Measurements from ENCODE around the gene NOSTRIN. TPM values are rescaled to one million over a fixed set of nuclear protein-coding genes. Genes with fewer than 3 reads are reported as not detected.

The NOSTRIN gene
- total RNA-seq, 2 donors from 2014 or later = not detected

DNA sequence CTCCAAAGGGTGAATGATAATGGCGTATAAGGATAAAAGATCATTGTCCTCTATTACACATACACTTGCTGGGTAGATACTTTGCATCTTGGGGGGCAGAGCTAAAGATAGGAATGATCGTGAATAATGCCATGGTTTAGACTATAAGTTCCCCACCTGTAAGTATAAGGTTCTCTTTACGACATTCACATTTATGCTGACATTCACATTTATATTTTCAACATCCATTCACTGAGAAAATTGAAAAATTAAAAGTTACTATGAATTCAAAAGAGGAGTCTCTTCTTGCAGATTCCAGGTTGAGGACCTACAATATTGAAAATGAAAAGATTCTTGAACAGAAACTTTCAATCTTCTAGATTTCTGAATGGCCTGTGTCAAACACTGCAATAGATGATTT is 89.9 kb downstream of the NOSTRIN start:
- Mint-ChIP-seq H3K27me3 (peaks cover 16 to 29% of the 10 kb centered on the region in 2 donors), H3K36me3 (no peaks in the 10 kb centered on the region), H3K4me3 (no peak overlapping the region), H3K9me3 (no peaks in the 10 kb centered on the region), H3K27ac (no peak overlapping the region), H3K4me1 (ENCODE audit: low read depth in 2 of 2) (peaks cover 7 to 17% of the 10 kb centered on the region in 2 donors)
- no peak for DNase-seq (ENCODE audit: low spot score)
- no peak for ATAC-seq

DNA sequence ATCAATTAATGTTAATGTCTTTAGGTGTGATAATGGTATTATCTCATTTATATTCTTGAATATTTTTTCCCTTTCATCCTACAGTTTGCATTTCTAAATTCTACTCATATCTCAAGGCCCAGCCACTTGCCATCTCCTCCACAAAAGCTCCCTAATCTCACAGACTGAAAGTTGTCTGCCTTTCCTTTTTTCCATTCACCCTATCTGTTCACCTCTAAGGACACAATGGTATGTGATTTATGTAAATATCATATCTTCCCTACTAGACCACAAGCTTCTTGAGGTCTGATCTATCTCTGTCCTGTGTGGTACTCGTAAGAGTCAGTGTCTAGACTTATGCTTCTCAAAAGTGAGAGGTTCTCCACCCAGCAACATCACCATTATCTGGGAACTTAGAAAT is 91.7 kb downstream of the NOSTRIN start:
- Mint-ChIP-seq H3K27ac (no peak overlapping the region), H3K9me3 (no peaks in the 10 kb centered on the region), H3K4me1 (ENCODE audit: low read depth in 2 of 2) (peaks cover 7 to 17% of the 10 kb centered on the region in 2 donors), H3K27me3 (peaks cover 18 to 29% of the 10 kb centered on the region in 2 donors), H3K36me3 (no peaks in the 10 kb centered on the region), H3K4me3 (no peak overlapping the region)
- no peak for ATAC-seq
- DNase-seq (ENCODE audit: low spot score) = no peak

DNA sequence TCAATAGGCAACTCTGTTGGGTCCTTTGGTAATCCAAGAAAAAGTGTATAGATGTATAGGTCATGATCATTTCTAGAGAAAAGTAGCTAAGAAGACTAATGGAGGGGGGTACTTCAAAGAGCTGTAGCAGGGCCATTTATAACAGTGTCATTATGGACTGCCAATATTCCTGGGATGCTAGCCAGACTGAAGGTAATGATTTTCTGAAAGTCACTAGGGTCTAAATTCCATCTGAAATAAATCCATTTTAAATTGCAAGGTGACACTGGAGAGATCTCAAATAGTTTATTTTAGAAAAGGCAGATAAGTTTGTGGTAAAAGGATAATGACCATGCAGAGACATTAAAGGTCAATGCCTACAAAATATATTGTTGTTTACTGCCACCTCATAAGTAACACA is 92.3 kb downstream of the NOSTRIN start:
- peaks cover 21 to 29% of the 10 kb centered on the region in 2 donors for H3K27me3 Mint-ChIP-seq
- H3K4me1 Mint-ChIP-seq (ENCODE audit: low read depth in 2 of 2) = peaks cover 7 to 12% of the 10 kb centered on the region in 2 donors
- no peak overlapping the region for H3K27ac Mint-ChIP-seq
- no peak for DNase-seq (ENCODE audit: low spot score)
- no peak overlapping the region for H3K4me3 Mint-ChIP-seq
- H3K9me3 Mint-ChIP-seq = no peaks in the 10 kb centered on the region
- no peak for ATAC-seq
- no peaks in the 10 kb centered on the region for H3K36me3 Mint-ChIP-seq

DNA sequence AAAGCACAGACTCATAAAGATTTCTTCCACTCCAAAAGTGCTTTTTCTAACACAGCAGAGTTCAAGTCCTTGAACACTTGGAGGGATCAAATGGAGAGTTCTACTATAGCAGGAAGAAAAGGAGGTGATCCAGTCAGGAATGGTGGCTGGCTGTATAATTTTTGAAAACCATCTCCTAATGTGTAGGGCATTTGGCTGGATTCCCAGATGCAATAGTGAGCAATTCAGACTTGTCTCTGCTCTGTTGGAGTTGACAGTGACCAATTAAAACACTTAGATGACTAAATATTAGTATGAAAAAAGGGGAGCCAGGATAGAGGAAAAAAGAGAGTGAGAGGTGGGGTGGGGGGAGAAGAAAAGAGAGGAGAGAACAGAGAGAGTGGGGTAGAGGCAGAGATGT is 93.3 kb downstream of the NOSTRIN start:
- no peak overlapping the region for H3K27ac Mint-ChIP-seq
- no peaks in the 10 kb centered on the region for H3K9me3 Mint-ChIP-seq
- ATAC-seq (no peak), DNase-seq (ENCODE audit: low spot score) (no peak)
- H3K4me1 Mint-ChIP-seq (ENCODE audit: low read depth in 2 of 2) = peaks cover under 1 to 1% of the 10 kb centered on the region in 2 donors
- peaks cover 24 to 35% of the 10 kb centered on the region in 2 donors for H3K27me3 Mint-ChIP-seq
- H3K36me3 Mint-ChIP-seq = no peaks in the 10 kb centered on the region
- H3K4me3 Mint-ChIP-seq = no peak overlapping the region

DNA sequence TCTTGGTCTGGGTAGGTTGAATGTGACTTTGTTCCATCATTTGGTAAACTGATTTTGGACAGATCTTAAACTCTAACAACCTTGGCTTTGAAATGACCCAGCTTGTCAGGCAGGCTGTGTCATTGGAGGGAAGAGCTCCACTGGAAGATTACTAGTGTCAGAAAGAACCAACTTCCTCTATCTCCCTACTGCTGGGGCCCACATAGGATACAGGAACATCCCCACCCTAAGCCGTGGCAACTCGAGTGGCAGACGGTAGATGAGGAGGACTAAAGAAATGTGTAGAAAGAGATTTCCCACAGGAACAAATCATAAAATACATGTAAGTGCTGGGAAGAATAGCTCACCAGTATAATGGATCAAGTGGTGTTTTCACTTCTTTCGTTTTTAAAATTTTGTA is 94.3 kb downstream of the NOSTRIN start:
- no peaks in the 10 kb centered on the region for H3K36me3 Mint-ChIP-seq
- peaks cover 24 to 37% of the 10 kb centered on the region in 2 donors for H3K27me3 Mint-ChIP-seq
- ATAC-seq (no peak), DNase-seq (ENCODE audit: low spot score) (no peak)
- no peaks in the 10 kb centered on the region for H3K9me3 Mint-ChIP-seq
- H3K27ac Mint-ChIP-seq = no peak overlapping the region
- no peak overlapping the region for H3K4me3 Mint-ChIP-seq
- H3K4me1 Mint-ChIP-seq (ENCODE audit: low read depth in 2 of 2) = no peaks in the 10 kb centered on the region

DNA sequence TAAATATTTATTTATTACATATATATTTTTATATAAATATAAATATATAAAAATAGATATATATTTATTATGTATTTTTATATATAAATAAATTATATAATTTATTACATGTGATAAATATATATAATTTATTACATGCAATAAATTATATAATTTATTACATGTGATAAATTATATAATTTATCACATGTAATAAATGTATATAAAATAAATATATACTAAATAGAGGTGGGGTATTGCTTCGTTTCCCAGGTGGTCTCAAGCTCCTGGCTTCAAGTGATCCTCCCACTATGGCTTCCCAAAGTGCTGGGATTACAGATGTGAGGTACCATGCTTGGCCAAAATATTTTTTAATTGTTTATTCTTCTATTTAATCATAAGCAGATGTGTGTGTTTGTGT is 95.0 kb downstream of the NOSTRIN start:
- Mint-ChIP-seq H3K36me3 (no peaks in the 10 kb centered on the region), H3K27me3 (peaks cover 24 to 37% of the 10 kb centered on the region in 2 donors), H3K4me3 (no peak overlapping the region), H3K4me1 (ENCODE audit: low read depth in 2 of 2) (no peaks in the 10 kb centered on the region), H3K9me3 (no peaks in the 10 kb centered on the region), H3K27ac (no peak overlapping the region)
- DNase-seq (ENCODE audit: low spot score) (no peak), ATAC-seq (no peak)

DNA sequence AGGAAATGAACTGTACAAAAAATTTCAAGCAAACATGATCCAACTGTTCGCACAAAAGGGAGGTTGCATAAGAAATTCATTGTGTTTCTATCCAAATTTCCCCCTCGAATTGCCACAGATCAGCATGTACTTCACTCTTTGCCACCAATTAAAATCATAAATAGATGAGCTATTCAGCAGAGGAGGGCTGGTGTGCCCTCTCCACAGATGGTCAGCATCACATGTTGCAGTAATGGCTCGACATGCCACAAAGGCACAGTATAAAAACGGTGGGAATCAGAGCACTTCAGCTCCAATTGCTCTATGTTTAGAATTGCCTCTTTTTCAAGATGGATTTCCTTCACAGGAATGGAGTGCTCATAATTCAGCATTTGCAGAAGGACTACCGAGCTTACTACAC is 98.6 kb downstream of the NOSTRIN start, which contains the start of gene G6PC2:
Gene G6PC2 (plus strand): TSS at position 289 of the 400 bp plus-strand sequence. CDS start 41 bp downstream, at position 330.
- no peaks in the 10 kb centered on the region for H3K4me1 Mint-ChIP-seq (ENCODE audit: low read depth in 2 of 2)
- no peak within 1 kb of the TSS for H3K4me3 Mint-ChIP-seq
- H3K36me3 Mint-ChIP-seq = no peaks in the 10 kb centered on the region
- peaks cover 19 to 21% of the 10 kb centered on the region in 2 donors for H3K27me3 Mint-ChIP-seq
- ATAC-seq = no peak
- H3K27ac Mint-ChIP-seq = no peak within 1 kb of the TSS
- DNase-seq (ENCODE audit: low spot score) = no peak
- no peaks in the 10 kb centered on the region for H3K9me3 Mint-ChIP-seq

DNA sequence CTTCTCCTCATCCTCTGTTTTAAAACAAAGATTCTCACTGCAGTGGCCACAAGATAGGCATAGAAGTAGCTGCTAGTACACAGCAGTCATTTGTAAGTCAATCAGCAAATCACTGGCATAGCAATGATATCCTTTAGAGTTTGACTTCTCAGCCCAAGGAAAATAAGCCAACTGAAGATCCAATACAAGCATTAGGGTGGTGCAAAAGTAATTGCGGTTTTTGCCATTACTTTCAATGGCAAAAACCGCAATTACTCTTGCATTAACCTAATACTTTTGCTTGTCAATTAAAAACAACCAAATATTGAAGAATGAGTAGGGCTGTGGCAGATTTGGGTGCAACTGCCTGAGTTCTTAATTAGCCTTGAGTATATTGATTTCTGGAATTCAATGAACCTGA is 101.5 kb downstream of the NOSTRIN start:
- no peaks in the 10 kb centered on the region for H3K9me3 Mint-ChIP-seq
- no peaks in the 10 kb centered on the region for H3K36me3 Mint-ChIP-seq
- H3K27ac Mint-ChIP-seq = no peak overlapping the region
- H3K4me1 Mint-ChIP-seq (ENCODE audit: low read depth in 2 of 2) = no peaks in the 10 kb centered on the region
- ATAC-seq = no peak
- H3K4me3 Mint-ChIP-seq = no peak overlapping the region
- peaks cover 18 to 28% of the 10 kb centered on the region in 2 donors for H3K27me3 Mint-ChIP-seq
- DNase-seq (ENCODE audit: low spot score) = no peak

DNA sequence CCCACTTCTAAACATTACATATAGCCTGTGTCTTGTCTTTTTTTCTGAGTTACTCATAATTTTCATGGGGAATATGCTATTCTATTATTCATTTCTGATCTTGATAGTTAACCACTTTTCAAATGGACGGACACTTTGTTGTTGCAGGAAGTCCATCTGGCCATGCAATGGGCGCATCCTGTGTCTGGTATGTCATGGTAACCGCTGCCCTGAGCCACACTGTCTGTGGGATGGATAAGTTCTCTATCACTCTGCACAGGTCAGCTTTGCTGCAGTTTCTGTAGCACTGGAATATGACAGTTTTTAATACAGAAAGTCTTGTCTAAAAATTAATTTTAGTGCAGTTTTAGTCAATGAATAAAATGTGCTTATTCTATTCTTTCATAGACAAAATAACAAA is 101.9 kb downstream of the NOSTRIN start:
- Mint-ChIP-seq H3K9me3 (no peaks in the 10 kb centered on the region), H3K4me1 (ENCODE audit: low read depth in 2 of 2) (no peaks in the 10 kb centered on the region), H3K36me3 (no peaks in the 10 kb centered on the region), H3K27ac (no peak overlapping the region), H3K27me3 (peaks cover 14 to 28% of the 10 kb centered on the region in 2 donors), H3K4me3 (no peak overlapping the region)
- no peak for ATAC-seq
- no peak for DNase-seq (ENCODE audit: low spot score)

DNA sequence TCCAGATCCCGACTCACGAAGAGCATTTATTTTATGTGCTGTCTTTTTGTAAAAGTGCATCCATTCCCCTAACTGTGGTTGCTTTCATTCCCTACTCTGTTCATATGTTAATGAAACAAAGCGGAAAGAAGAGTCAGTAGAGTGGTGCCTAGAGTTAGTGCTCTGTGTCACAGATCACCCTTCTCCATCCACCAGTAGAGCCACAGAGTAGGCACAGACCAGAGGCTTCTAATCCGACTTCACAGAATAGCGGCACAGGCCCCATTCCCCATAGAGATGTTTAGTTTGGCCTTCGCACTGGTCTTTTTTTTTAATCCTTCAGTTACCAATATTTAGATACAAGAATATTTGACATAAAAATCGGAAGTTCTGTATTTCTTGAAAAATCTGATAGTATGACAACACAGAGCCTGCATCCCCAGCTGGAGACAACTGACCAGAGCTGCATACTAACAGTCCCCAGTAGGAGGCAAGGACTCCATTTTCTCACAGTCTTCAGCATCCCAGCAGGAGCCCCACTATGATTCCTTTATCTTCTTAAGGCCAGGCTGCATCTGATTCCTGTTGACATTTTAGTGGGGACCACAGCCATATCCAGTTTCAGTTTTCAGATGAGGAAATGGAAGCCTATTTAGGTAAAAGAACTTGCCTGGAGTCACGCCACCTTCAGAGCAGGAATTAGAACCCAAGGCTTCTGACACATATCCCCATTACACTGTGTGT is 105.7 kb downstream of the NOSTRIN start:
- H3K27me3 Mint-ChIP-seq = peaks cover 21 to 36% of the 10 kb centered on the region in 2 donors
- DNase-seq (ENCODE audit: low spot score) (no peak), ATAC-seq (no peak)
- H3K27ac Mint-ChIP-seq = no peak overlapping the region
- H3K36me3 Mint-ChIP-seq = no peaks in the 10 kb centered on the region
- H3K4me3 Mint-ChIP-seq = no peak overlapping the region
- peaks cover 0 to 3% of the 10 kb centered on the region in 2 donors for H3K4me1 Mint-ChIP-seq (ENCODE audit: low read depth in 2 of 2)
- H3K9me3 Mint-ChIP-seq = no peaks in the 10 kb centered on the region

DNA sequence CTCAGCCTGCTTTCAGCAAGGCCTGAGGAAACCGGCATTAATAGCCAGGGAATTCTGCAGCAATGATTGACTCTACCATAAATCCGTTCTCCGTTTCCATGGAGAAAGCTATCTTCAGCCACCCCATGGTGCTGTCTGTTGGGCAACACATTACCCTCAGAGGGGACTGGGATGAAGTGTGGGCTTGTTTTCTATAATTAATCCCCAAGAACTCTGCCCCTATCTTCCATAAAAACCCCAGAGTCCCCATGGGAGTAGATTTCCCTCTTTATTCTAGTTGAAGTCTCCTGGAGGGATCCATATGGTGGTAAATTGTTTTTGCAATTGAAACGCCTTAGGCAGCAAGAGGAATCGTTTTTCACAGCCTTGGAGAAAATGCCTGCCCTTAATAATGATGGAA is 107.9 kb downstream of the NOSTRIN start:
- DNase-seq (ENCODE audit: low spot score) (no peak), ATAC-seq (no peak)
- Mint-ChIP-seq H3K4me3 (no peak overlapping the region), H3K4me1 (ENCODE audit: low read depth in 2 of 2) (peaks cover 0 to 3% of the 10 kb centered on the region in 2 donors), H3K27me3 (peaks cover 26 to 51% of the 10 kb centered on the region in 2 donors), H3K36me3 (no peaks in the 10 kb centered on the region), H3K9me3 (no peaks in the 10 kb centered on the region), H3K27ac (no peak overlapping the region)

DNA sequence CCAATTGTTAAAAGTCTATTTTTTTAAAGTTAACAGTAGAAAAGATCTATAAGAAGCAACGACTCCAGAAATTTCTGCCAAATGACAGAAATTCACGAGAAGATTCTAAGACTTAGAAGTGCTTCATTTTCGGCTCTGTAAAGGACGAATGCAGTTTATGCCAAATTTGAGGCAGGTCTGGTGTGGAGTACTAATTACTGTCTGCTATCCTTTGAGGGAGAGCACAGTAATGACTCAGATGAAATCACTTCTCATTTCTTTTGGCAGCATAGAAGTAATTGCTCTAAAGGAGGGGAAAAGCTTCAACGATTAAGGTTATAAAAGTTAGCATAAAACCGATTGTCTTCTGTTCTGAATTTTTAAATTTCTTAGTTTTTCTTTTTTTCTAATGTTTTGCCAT is 110.0 kb downstream of the NOSTRIN start:
- DNase-seq (ENCODE audit: low spot score) = no peak
- peaks cover 0 to 3% of the 10 kb centered on the region in 2 donors for H3K4me1 Mint-ChIP-seq (ENCODE audit: low read depth in 2 of 2)
- ATAC-seq = no peak
- no peak overlapping the region for H3K27ac Mint-ChIP-seq
- H3K27me3 Mint-ChIP-seq = peaks cover 20 to 44% of the 10 kb centered on the region in 2 donors
- H3K9me3 Mint-ChIP-seq = no peaks in the 10 kb centered on the region
- H3K36me3 Mint-ChIP-seq = no peaks in the 10 kb centered on the region
- peak overlapping the region; percentile 36 for H3K4me3 Mint-ChIP-seq

DNA sequence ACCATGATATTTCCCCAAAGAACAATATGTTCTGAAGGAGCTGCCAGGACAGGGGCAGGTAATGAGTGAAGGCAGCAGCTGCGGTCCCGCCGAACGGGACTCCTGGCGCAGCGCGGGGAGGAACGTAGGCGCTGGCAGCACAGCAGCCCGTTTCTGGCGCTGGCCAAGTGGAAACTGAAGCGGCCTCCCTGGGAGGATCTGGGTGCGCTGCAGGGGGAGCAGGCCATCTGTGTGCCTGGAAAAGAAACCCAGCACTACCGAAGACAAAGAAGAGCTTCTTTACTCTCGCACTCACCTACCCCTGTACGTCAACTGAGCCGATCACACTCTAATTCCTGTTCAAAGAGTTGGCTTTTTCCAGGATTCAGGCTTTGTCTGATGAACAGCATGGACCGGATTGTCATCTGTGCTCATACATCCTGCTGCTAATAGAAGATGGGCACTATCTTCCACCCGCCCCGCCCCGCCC is 110.5 kb downstream of the NOSTRIN start:
- Mint-ChIP-seq H3K27ac (no peak overlapping the region), H3K4me1 (ENCODE audit: low read depth in 2 of 2) (peaks cover 0 to 3% of the 10 kb centered on the region in 2 donors), H3K4me3 (peak overlapping the region; percentile 36), H3K27me3 (peaks cover 20 to 39% of the 10 kb centered on the region in 2 donors), H3K9me3 (no peaks in the 10 kb centered on the region), H3K36me3 (no peaks in the 10 kb centered on the region)
- ATAC-seq = no peak
- no peak for DNase-seq (ENCODE audit: low spot score)

DNA sequence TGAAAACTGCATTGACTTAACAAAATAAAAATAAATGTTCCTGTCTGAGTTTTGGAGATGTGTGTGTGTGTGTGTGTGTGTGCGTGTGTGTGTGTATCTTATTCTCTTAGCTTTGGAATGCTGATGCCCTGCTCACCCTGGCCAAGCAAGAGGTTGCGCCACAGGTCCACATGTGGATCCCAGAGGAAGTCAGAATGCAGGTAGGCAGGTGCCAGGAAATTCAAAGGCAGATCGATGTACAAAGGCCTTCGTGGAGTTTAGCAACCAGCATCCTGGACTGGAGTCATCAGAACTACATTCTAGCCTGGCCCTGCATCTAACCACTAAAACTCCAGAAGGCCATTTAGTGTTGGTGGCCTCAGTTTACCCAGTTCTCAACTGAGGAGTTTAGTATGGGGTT is 111.1 kb downstream of the NOSTRIN start:
- DNase-seq (ENCODE audit: low spot score) = no peak
- Mint-ChIP-seq H3K4me3 (no peak overlapping the region), H3K27ac (no peak overlapping the region), H3K27me3 (peaks cover 20 to 37% of the 10 kb centered on the region in 2 donors), H3K9me3 (no peaks in the 10 kb centered on the region), H3K36me3 (no peaks in the 10 kb centered on the region), H3K4me1 (ENCODE audit: low read depth in 2 of 2) (peaks cover 0 to 3% of the 10 kb centered on the region in 2 donors)
- no peak for ATAC-seq

Data from natural killer cell treated with Interleukin-12 subunit alpha and Interleukin-12 subunit beta and Interleukin-15 and Interleukin-18, amount 100 ng/mL, for 72 hours (primary cell).